LNCAP (cell line): ENCODE data around the gene PKDREJ.

Experiments
- TF ChIP-seq, protein P1 (sequence below): fragments of 450-650 bp; IDR thresholded peaks from 2 replicates; pipeline ENCODE4 v1.5.1; 2017; ENCODE audit warnings: mild to moderate bottlenecking

PKDREJ gene

DNA sequence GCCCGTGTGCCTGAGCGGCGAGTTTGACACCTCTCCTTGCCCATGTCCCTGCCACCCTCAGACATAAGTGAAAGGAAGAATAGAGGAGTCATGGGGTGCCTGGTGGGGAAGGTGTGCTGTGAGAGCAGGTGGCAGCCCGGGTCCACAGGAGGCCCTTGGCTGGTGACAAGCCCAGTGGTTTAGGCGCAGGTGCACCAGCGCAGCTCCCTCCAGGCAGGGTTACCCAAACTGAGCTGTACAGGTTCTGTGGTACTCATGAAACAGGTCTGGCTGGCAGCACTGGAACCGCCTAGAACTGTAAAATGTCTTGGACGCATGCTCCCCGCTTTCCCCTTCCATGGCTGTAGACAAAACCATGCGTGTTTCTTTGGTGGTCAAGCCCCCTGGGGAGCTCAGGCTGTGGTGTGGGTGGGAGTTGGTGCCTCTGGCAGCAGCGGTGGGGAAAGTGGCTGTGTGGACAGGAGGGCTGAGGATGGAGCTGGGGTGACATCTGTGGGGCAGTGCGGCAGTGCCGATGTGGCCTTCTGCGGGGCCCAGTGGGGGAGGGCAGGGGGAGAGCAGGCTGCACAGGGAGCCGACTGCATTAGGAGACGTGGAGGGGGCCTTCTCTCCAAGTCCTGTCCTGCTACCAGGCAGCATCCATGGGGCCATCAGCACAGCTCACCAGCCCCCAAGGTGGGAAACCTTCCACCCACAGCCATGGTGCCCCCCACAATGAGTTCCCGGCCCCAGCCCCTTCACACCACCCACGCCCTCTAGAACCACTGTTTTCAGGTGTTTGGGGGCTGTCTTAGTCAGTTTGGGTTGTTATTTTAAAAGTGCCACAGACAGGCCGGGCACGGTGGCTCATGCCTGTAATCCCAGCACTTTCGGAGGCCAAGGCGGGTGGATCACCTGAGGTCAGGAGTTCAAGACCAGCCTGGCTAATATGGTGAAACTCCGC, 28.0 kb upstream of the PKDREJ start:
- TF ChIP-seq, protein P1, sequence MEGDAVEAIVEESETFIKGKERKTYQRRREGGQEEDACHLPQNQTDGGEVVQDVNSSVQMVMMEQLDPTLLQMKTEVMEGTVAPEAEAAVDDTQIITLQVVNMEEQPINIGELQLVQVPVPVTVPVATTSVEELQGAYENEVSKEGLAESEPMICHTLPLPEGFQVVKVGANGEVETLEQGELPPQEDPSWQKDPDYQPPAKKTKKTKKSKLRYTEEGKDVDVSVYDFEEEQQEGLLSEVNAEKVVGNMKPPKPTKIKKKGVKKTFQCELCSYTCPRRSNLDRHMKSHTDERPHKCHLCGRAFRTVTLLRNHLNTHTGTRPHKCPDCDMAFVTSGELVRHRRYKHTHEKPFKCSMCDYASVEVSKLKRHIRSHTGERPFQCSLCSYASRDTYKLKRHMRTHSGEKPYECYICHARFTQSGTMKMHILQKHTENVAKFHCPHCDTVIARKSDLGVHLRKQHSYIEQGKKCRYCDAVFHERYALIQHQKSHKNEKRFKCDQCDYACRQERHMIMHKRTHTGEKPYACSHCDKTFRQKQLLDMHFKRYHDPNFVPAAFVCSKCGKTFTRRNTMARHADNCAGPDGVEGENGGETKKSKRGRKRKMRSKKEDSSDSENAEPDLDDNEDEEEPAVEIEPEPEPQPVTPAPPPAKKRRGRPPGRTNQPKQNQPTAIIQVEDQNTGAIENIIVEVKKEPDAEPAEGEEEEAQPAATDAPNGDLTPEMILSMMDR = no peak

DNA sequence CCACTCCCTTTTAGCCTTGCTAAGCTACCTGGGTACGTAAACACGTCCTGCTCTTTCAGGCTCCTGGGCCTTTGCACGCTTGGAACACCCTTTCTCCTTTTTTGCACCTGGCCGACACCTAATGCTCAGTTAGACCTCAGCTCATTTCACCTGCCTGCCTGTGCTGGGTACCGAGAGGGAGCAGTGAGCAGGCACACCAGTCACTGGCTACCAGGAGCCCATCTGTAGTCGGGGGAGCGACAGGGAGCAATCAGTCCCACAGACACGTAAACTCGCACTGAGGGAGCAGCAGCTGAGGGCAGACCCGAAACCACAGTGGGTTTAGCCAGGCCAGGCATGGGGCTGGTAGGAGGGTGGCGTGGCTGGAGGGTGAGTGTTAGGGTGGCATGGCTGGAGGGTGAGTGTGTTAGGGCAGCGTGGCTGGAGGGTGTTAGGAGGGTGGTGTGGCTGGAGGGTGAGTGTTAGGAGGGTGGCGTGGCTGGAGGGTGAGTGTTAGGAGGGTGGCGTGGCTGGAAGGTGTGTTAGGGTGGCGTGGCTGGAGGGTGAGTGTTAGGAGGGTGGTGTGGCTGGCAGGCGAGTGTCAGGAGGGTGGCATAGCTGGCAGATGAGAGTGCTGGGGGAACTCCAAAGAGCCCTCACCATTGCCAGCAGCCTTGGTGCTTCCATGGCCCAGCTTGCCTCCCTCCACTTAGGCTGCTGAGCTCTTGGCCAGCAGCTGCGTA, 27.1 kb upstream of the PKDREJ start:
- TF ChIP-seq, protein P1 = no peak

DNA sequence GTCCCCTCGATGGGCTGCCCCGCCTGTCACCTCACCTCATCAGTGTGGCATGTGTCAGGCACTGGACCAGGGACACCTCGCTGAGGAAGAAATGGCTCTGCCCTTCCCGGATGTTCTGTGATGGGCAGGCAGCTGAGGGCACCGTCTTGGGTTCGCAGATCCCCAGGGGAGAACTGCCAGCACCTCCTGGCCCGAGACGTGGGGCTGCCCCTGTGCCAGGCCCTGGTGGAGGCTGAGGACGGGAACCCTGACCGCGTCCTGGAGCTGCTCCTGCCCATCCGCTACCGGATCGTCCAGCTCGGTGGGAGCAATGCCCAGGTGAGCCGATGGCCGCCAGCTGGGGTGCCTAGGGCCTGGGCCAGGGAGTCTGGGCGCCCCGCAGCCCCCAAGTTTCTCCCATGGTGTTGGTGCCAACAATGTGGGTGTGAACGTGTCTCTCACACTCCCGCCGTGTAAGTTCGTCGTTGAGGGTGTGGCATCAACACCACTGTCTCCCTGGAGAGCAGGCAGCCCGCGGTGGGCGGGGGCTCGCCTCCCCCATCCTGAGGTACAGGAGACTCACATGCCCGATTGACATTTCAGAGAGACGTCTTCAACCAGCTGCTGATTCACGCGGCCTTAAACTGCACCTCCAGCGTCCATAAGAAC, 26.2 kb upstream of the PKDREJ start:
- TF ChIP-seq, protein P1 = no peak

DNA sequence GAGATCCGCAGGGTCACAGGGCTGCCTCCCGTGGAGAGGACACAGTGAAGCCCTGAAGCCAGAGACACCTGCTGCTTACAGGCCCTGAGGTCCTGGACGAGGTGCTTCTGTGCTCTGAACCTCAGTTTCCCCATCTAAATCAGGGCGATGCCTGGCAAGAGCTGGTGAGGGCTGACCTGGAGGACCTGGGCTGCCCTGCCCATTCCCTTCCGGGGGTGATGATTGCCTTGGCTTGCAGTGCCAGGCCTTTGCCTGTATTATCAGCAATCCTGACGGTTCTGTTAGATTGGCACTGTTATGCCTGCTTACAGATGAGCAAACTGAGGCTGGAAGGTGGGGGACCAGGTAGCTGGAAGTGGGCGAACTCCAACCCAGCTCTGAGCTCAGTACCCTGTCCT, 25.7 kb upstream of the PKDREJ start:
- TF ChIP-seq, protein P1 = no peak

DNA sequence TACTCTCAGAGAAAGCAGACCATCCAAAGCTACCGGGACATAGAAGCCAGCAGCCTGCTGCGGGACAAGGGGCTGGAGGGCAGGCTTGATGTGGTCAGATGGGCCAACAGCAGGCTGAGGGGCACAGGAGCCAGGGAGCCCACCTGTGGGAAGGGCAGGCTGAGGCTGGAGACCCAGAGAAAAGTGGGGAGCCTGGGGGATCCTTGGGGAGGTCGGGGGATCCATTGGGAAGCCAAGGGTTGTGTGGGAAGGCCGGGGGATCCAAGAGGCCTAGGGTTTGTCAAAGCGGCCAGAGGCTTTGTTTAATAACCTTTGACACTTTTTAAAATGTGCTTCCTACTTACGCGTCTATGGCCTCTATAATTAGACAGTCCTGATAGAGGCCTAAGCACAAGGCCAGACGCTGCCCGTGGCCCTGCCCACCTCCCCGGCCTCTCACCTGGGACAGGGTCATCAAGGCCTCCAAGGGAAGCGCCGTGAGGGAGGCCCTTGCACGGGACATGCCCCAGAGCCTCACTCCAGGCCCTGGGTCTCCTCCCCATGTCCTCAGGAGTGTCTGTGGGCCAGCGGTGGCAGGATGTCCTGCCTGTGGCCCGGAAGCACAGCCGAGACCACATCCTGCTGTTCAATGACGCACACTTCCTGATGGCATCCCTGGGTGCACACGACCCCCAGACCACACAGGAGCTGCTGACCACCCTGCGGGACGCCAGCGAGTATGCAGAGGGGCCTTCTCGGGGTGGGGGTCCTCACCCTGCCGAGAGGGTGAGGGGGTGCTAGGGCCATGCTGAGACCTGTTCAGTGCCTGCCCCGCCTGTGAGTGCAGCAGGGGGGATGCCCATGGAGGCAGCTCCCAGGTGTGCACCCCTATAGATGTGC, 25.0 kb upstream of the PKDREJ start:
- TF ChIP-seq, protein P1 = no peak

DNA sequence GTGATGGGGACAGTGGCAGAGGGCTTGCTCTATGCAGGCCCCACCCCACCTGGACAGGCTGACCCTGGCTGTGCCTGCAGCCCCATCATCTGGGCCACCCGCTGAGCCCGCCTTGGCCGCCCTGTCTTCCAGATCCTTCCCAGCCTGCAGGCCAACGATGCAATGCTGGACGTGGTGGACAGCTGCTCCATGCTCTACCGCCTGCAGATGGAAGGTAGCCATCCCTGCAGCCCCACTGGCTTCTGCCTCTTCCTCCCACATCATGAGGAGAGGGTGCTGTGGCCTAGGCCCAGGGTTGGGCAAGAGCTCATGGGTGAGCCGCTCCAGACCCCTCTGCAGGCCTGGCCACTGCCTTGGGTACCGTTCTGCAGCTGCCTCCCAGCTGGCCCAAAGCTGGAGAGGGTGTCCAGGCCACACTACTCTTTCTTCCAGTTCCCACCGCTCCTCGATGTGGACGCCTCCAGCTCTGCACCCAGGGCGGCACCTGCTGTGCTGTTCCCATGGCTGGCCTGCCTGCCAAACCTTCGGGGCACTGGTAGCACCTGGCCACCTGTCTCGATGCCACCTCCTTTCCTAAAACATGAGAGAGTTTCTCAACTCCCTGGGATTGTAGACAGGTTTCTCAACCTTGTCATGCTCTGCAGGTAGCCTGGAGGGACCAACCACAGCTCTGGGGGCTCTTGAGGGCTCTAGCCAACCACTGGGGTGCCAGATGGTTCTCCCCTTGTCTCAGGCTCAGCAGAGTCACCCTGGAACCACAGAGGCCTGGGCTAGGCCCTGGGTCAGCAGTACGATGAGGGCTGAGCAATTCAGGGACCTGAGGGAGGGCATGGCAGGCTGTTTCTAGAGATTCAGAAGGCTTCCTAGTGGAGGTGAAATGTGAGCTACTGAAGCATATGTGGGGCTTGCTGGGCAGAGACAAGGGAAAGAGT, 24.1 kb upstream of the PKDREJ start:
- TF ChIP-seq, protein P1 = no peak
